Endothelial cell of umbilical vein (primary cell): ENCODE data around the gene PCDHGC3. TPM values are rescaled to one million over a fixed set of nuclear protein-coding genes. Genes with fewer than 3 reads are reported as not detected.

ENCODE experiments used
- BruUV-seq: library from RNA; stranded (reverse); fragments of 400-500 nt; replicated peaks from 2 replicates; lab custom pipeline; 2021; lab: Mats Ljungman, UMichigan
- CTCF ChIA-PET: fragments of 300-600, 350-600 bp; sonication (Branson Sonifier 250); formaldehyde crosslinking; loops from one replicate; lab custom pipeline; 2021; ENCODE audit warnings: antibody characterized with exemption, inconsistent platforms; lab: Charles Lee
- POLR2A ChIA-PET: fragments of 300-600, 350-600 bp; sonication (Branson Sonifier 250); formaldehyde crosslinking; loops from one replicate; lab custom pipeline; 2021; ENCODE audit warnings: antibody characterized with exemption, inconsistent platforms; lab: Charles Lee
- DNase-seq: peaks from one replicate; pipeline ENCODE4 v3.0.0-alpha.2; 2011; ENCODE audit warnings: low read depth, low spot score
- FAIRE-seq: peaks from 2 replicates; lab custom pipeline; 2011; peaks lifted over from hg19 to GRCh38; lab: Jason Lieb, UNC
- H2AFZ ChIP-seq: 2 replicates; pipeline ENCODE4 v1.6.0; 2012; ENCODE audit warnings: low read depth, low read length, control low read depth, inconsistent platforms
- H3K27ac ChIP-seq: 2 replicates; pipeline ENCODE4 v1.5.1; 2011; ENCODE audit warnings: low read depth, mild to moderate bottlenecking, control low read depth, low read length, moderate library complexity; ENCODE audit not compliant: insufficient read depth
- H3K27me3 ChIP-seq, 2 experiments: 2 replicates each; pipeline versions ENCODE4 v1.6.0 to v1.6.1; 2011; ENCODE audit warnings: low read length in 2 of 2, mixed read lengths in 1 of 2; ENCODE audit not compliant: control insufficient read depth in 2 of 2, insufficient read depth in 2 of 2
- H3K36me3 ChIP-seq, 2 experiments: 2 replicates in 1 of 2; 3 replicates in 1 of 2; pipeline ENCODE4 v1.5.1; 2011; ENCODE audit warnings: low read length in 2 of 2, mild to moderate bottlenecking in 1 of 2, moderate library complexity in 1 of 2; ENCODE audit not compliant: control insufficient read depth in 2 of 2, insufficient read depth in 2 of 2; ENCODE audit errors: extremely low read depth in 1 of 2
- H3K4me1 ChIP-seq: 3 replicates; pipeline ENCODE4 v1.5.1; 2011; ENCODE audit warnings: mild to moderate bottlenecking, low read length; ENCODE audit not compliant: control insufficient read depth, insufficient read depth; ENCODE audit errors: extremely low read depth
- H3K4me2 ChIP-seq: 2 replicates; pipeline ENCODE4 v1.6.1; 2011; ENCODE audit warnings: low read length, control low read depth, mixed read lengths; ENCODE audit not compliant: insufficient read depth
- H3K4me3 ChIP-seq, 3 experiments: fragments of 200-600 bp in 1 of 3; sonication (generic), shearing (Covaris generic) in 1 of 3; replicated peaks in 1 of 3; 2 replicates each; pipeline ENCODE4 v1.5.1; 2011 to 2016; ENCODE audit warnings: control low read depth in 3 of 3, low read length in 3 of 3, mild to moderate bottlenecking in 2 of 3, inconsistent platforms in 1 of 3, low read depth in 1 of 3, moderate library complexity in 1 of 3; ENCODE audit not compliant: insufficient read depth in 1 of 3
- H3K79me2 ChIP-seq: 2 replicates; pipeline ENCODE4 v1.6.0; 2012; ENCODE audit warnings: low read length, inconsistent platforms; ENCODE audit not compliant: control insufficient read depth, insufficient read depth
- H3K9ac ChIP-seq: replicated peaks from 2 replicates; pipeline ENCODE3; 2011; ENCODE audit warnings: low read length, control low read depth; ENCODE audit not compliant: insufficient read depth; ENCODE audit errors: extremely low read depth
- H3K9me1 ChIP-seq: replicated peaks from 3 replicates; pipeline ENCODE4 v1.6.0; 2011; ENCODE audit warnings: mild to moderate bottlenecking, low read length; ENCODE audit not compliant: control insufficient read depth, insufficient read depth; ENCODE audit errors: extremely low read depth
- H3K9me3 ChIP-seq: replicated peaks from 2 replicates; pipeline ENCODE4 v1.5.1; 2012; ENCODE audit warnings: low read length, inconsistent platforms; ENCODE audit not compliant: control insufficient read depth, insufficient read depth
- H4K20me1 ChIP-seq: replicated peaks from 2 replicates; pipeline ENCODE3; 2011; ENCODE audit warnings: mild to moderate bottlenecking, low read length; ENCODE audit not compliant: control insufficient read depth, insufficient read depth; ENCODE audit errors: extremely low read depth
- CTCF ChIP-seq, 2 donors: IDR thresholded peaks; 1 replicate in 1 of 2; 2 replicates in 1 of 2; pipeline ENCODE4 v1.5.1; 2011; ENCODE audit warnings: low read length in 2 of 2, mild to moderate bottlenecking in 2 of 2, moderate library complexity in 2 of 2, control low read depth in 1 of 2, inconsistent platforms in 1 of 2, low read depth in 1 of 2; ENCODE audit not compliant: insufficient read depth in 1 of 2; ENCODE audit errors: extremely low read depth in 1 of 2
- EZH2 ChIP-seq: IDR thresholded peaks from 2 replicates; pipeline ENCODE4 v1.6.1; 2012; ENCODE audit warnings: borderline replicate concordance, low read depth, mild to moderate bottlenecking, moderate library complexity, low read length, inconsistent platforms; ENCODE audit not compliant: severe bottlenecking
- FOS ChIP-seq: IDR thresholded peaks from 2 replicates; pipeline ENCODE4 v1.6.1; 2011; ENCODE audit warnings: mild to moderate bottlenecking, low read length, moderate library complexity, borderline replicate concordance; ENCODE audit not compliant: insufficient read depth
- GATA2 ChIP-seq: IDR thresholded peaks from 2 replicates; pipeline ENCODE4 v1.7.0; 2011; ENCODE audit warnings: low read depth, mild to moderate bottlenecking, moderate library complexity, mixed read lengths, low read length; ENCODE audit not compliant: insufficient read length, insufficient read depth
- JUN ChIP-seq: IDR thresholded peaks from 2 replicates; pipeline ENCODE4 v1.6.1; 2011; ENCODE audit warnings: borderline replicate concordance, low read depth; ENCODE audit not compliant: insufficient read length, insufficient read depth
- MAX ChIP-seq: IDR thresholded peaks from 2 replicates; pipeline ENCODE4 v1.6.1; 2011; ENCODE audit not compliant: insufficient read depth, insufficient read length
- MYC ChIP-seq: IDR thresholded peaks from one replicate; pipeline ENCODE4 v1.6.1; 2011; ENCODE audit warnings: mild to moderate bottlenecking, low read depth, low read length
- POLR2A ChIP-seq: IDR thresholded peaks from 2 replicates; pipeline ENCODE4 v1.6.1; 2012; ENCODE audit warnings: low read depth, mild to moderate bottlenecking, control low read depth, low read length
- POLR2AphosphoS5 ChIP-seq: IDR thresholded peaks from 2 replicates; pipeline ENCODE4 v1.6.1; 2012; ENCODE audit warnings: low read depth, mild to moderate bottlenecking, control low read depth, low read length, moderate library complexity; ENCODE audit not compliant: insufficient read depth
- dilution Hi-C: fragments of 300-500 bp; cut with MboI; formaldehyde crosslinking; loops from one replicate; pipeline ENCODE4 v1.15.0; 2019; ENCODE audit warnings: low sequenced_read_pairs; ENCODE audit not compliant: extremely low pct_ligation_motif_present
- intact Hi-C: fragments of 100-400 bp; cut with micrococcal nuclease; formaldehyde crosslinking; loops from one replicate; pipeline ENCODE4 v1.10.0; 2022
- polyA plus RNA-seq, 4 experiments: library from polyadenylated mRNA; depleted of rRNA in 3 of 4; stranded (reverse) in 3 of 4; unstranded in 1 of 4; fragments of >200 nt; gene quantifications; 2 replicates each; pipeline versions ENCODE4 v1.2.1 to v1.2.3, GENCODE V29; 2011 to 2012; ENCODE audit warnings: missing spikeins in 1 of 4
- total RNA-seq: library from RNA; stranded (reverse); gene quantifications from 2 replicates; pipeline ENCODE4 v1.2.3, GENCODE V29; 2021

PCDHGC3 gene
- total and polyA plus RNA-seq, 2 donors (not counting 3 experiments of a cell fraction or from before 2014, with no cell fraction given): 9.2 to 36.1 TPM

GRCh38 chr5:141522301-141522700, 46.5 kb downstream of the PCDHGC3 start:
- TF ChIP-seq MAX: no peak
- no peak for TF ChIP-seq POLR2A
- no peak for TF ChIP-seq MYC
- TF ChIP-seq GATA2: no peak
- TF ChIP-seq JUN: no peak
- no peak for TF ChIP-seq EZH2
- no peak for TF ChIP-seq CTCF (IDR thresholded peaks at IDR 0.05; ENCODE audit: extremely low read depth in 1 of 2, insufficient read depth in 1 of 2, low read depth in 1 of 2, low read length in 2 of 2)
- no peak for TF ChIP-seq FOS
- TF ChIP-seq POLR2AphosphoS5: no peak
- dilution Hi-C loops: no loop called here
- no peak overlapping the region for H3K4me2 ChIP-seq
- peaks cover 29% of the 10 kb centered on the region for H3K4me1 ChIP-seq
- H3K36me3 ChIP-seq: peaks cover 8 to 14% of the 10 kb centered on the region in 2 experiments
- H3K27me3 ChIP-seq: no peaks in the 10 kb centered on the region
- no peaks in the 10 kb centered on the region for H3K79me2 ChIP-seq
- no peaks in the 10 kb centered on the region for H3K9me3 ChIP-seq
- no peak overlapping the region for H2AFZ ChIP-seq
- H3K4me3 ChIP-seq: no peak overlapping the region
- H3K9ac ChIP-seq: no peak overlapping the region
- intact Hi-C loops: loop anchor here (5.0 kb wide), 1 partner anchor 185 kb away; the partner anchor contains the start of gene PCDHGA2
- FAIRE-seq (no peak), DNase-seq (peak; percentile 62)
- no peaks in the 10 kb centered on the region for H4K20me1 ChIP-seq
- no peaks in the 10 kb centered on the region for H3K9me1 ChIP-seq
- CTCF ChIA-PET: interaction anchor here (1.2 to 10.9 kb wide), 13 partner anchors 9 to 115 kb away, joined by 4 to 308 read pairs (median 19); partner anchors contain the start of genes PCDHGA10, PCDHGA11, PCDHGA12 and PCDHGB6
- POLR2A ChIA-PET: interaction anchor here (1.1 to 1.2 kb wide), 2 partner anchors 38 to 46 kb away, joined by 3 to 5 read pairs; partner anchors contain the start of genes PCDHGC3 and PCDHGC4
- H3K27ac ChIP-seq: peak overlapping the region; percentile 84
- BruUV-seq: no TSS peak
